Hepatocyte (in vitro differentiated cells): ENCODE results near the gene TRIM49D2. TPM values are rescaled to one million over a fixed set of nuclear protein-coding genes. Genes with fewer than 3 reads are reported as not detected.

Experiments used
- polyA plus RNA-seq: library from polyadenylated mRNA; unstranded; fragments of >200 nt; fragmentation: Nextera tagmentation; extraction: Ambion mirVana; gene quantifications from 2 replicates; pipeline ENCODE4 v1.2.1, GENCODE V29; 2016
- small RNA-seq: library from RNA; depleted of rRNA; stranded (forward); fragments of <200 nt; gene quantifications from one replicate; pipeline ENCODE3, GENCODE V24; 2014
- total RNA-seq: library from RNA; depleted of rRNA; stranded (reverse); fragments of >200 nt; gene quantifications from 2 replicates; pipeline ENCODE4 v1.2.3, GENCODE V29; 2014

TRIM49D2 gene
- total and polyA plus RNA-seq, 2 experiments from 2014 or later = not detected

Small RNAs within 50 kb of the gene (small RNA-seq; reads per million reads assigned to genes)
- not detected for gene AP004607.1

Other genes with a start within 250 kb of the TRIM49D2 start
- not detected in 2 replicates for gene TRIM77, start 213.8 kb upstream of the TRIM49D2 start, total RNA-seq
- not detected in 2 replicates for gene TRIM77, start 213.8 kb upstream of the TRIM49D2 start, polyA plus RNA-seq
- gene TRIM49, start 115.5 kb upstream of the TRIM49D2 start, total RNA-seq = not detected in 2 replicates
- not detected in 2 replicates for gene TRIM49, start 115.5 kb upstream of the TRIM49D2 start, polyA plus RNA-seq
- not detected in 2 replicates for gene TRIM64B, start 45.6 kb upstream of the TRIM49D2 start, total RNA-seq
- gene TRIM64B, start 45.6 kb upstream of the TRIM49D2 start, polyA plus RNA-seq = not detected in 2 replicates
- not detected in 2 replicates for gene TRIM49D1, start 1.8 kb upstream of the TRIM49D2 start, total RNA-seq
- not detected in 2 replicates for gene TRIM49D1, start 1.8 kb upstream of the TRIM49D2 start, polyA plus RNA-seq
- gene TRIM64, start 42.0 kb downstream of the TRIM49D2 start, total RNA-seq = not detected in 2 replicates
- gene TRIM64, start 42.0 kb downstream of the TRIM49D2 start, polyA plus RNA-seq = not detected in 2 replicates
- gene TRIM49C, start 107.0 kb downstream of the TRIM49D2 start, total RNA-seq = not detected in 2 replicates
- not detected in 2 replicates for gene TRIM49C, start 107.0 kb downstream of the TRIM49D2 start, polyA plus RNA-seq
- not detected in 2 replicates for gene UBTFL1, start 161.9 kb downstream of the TRIM49D2 start, total RNA-seq
- gene UBTFL1, start 161.9 kb downstream of the TRIM49D2 start, polyA plus RNA-seq = not detected in 2 replicates
- 29.8 and 30.9 TPM in 2 replicates for gene NAALAD2, start 210.6 kb downstream of the TRIM49D2 start, total RNA-seq
- 15.6 and 20.8 TPM in 2 replicates for gene NAALAD2, start 210.6 kb downstream of the TRIM49D2 start, polyA plus RNA-seq